GM23248 (cell line): ENCODE results near the gene FUT1. TPM values are rescaled to one million over a fixed set of nuclear protein-coding genes. Genes with fewer than 3 reads are reported as not detected.
"Not testable (repeated sequence)": the region's sequence is repeated elsewhere in the genome, so short reads cannot be mapped to it uniquely, and the experiment has no call there.

Source experiments
- DNase-seq: peaks from one replicate; pipeline ENCODE4 v3.0.0-alpha.2; 2015
- H2AFZ ChIP-seq: fragments of 200-600 bp; sonication (generic); 2 replicates; pipeline ENCODE4 v1.6.1; 2016; ENCODE audit warnings: antibody characterized with exemption
- H3F3A ChIP-seq: fragments of 200-600 bp; sonication (generic); 2 replicates; pipeline ENCODE4 v1.6.1; 2016; ENCODE audit warnings: mild to moderate bottlenecking, antibody characterized with exemption, mixed run types; ENCODE audit not compliant: insufficient read depth
- H3K27ac ChIP-seq: fragments of 200-600 bp; sonication (generic); 2 replicates; pipeline ENCODE4 v1.5.1; 2016; ENCODE audit warnings: mild to moderate bottlenecking
- H3K27me3 ChIP-seq: fragments of 200-600 bp; sonication (generic); replicated peaks from 2 replicates; pipeline ENCODE4 v1.6.1; 2016; ENCODE audit warnings: mild to moderate bottlenecking; ENCODE audit not compliant: insufficient read depth
- H3K36me3 ChIP-seq: fragments of 200-600 bp; sonication (generic); 2 replicates; pipeline ENCODE4 v1.6.1; 2016; ENCODE audit warnings: low read depth, mild to moderate bottlenecking
- H3K4me1 ChIP-seq: fragments of 200-600 bp; sonication (generic); 2 replicates; pipeline ENCODE4 v1.6.1; 2016; ENCODE audit warnings: mild to moderate bottlenecking; ENCODE audit not compliant: insufficient read depth
- H3K4me2 ChIP-seq: fragments of 200-600 bp; sonication (generic); one replicate; pipeline ENCODE4 v1.6.1; 2016; ENCODE audit warnings: mild to moderate bottlenecking; ENCODE audit not compliant: unreplicated experiment
- H3K4me3 ChIP-seq: fragments of 200-600 bp; sonication (generic); 2 replicates; pipeline ENCODE4 v1.5.1; 2016; ENCODE audit warnings: mild to moderate bottlenecking
- H3K79me2 ChIP-seq: fragments of 200-600 bp; sonication (generic); 2 replicates; pipeline ENCODE4 v1.6.1; 2016; ENCODE audit warnings: mild to moderate bottlenecking; ENCODE audit not compliant: insufficient read depth
- H3K9ac ChIP-seq: fragments of 200-600 bp; sonication (generic); 2 replicates; pipeline ENCODE4 v1.6.1; 2016; ENCODE audit warnings: mild to moderate bottlenecking
- H3K9me2 ChIP-seq: fragments of 200-600 bp; sonication (generic); 2 replicates; pipeline ENCODE4 v1.6.1; 2016; ENCODE audit warnings: mixed run types, mild to moderate bottlenecking, moderate library complexity; ENCODE audit not compliant: insufficient read depth
- H3K9me3 ChIP-seq: fragments of 200-600 bp; sonication (generic); one replicate; pipeline ENCODE4 v1.6.1; 2017; ENCODE audit warnings: low read depth
- H4K20me1 ChIP-seq: fragments of 200-600 bp; sonication (generic); 2 replicates; pipeline ENCODE4 v1.6.0; 2016; ENCODE audit not compliant: insufficient read depth
- EZH2 ChIP-seq: fragments of 200-600 bp; sonication (generic); IDR thresholded peaks from 2 replicates; pipeline ENCODE4 v1.6.1; 2018; ENCODE audit warnings: antibody characterized with exemption, mild to moderate bottlenecking; ENCODE audit not compliant: insufficient read depth, poor library complexity, severe bottlenecking
- EZH2phosphoT487 ChIP-seq: fragments of 200-600 bp; sonication (generic); IDR thresholded peaks from 2 replicates; pipeline ENCODE4 v1.6.1; 2018; ENCODE audit warnings: antibody characterized with exemption, moderate library complexity, mild to moderate bottlenecking, low read depth; ENCODE audit not compliant: insufficient read depth
- WGBS, 2 experiments: methylation state at CpG; one replicate each; pipeline ENCODE4 v1.1.6; 2015 to 2017; ENCODE audit warnings: low lambda C conversion rate in 2 of 2, low coverage in 1 of 2; ENCODE audit errors: missing lambda C conversion rate in 2 of 2; 5-methylcytosine and 5-hydroxymethylcytosine counted together
- in situ Hi-C: fragments of 300-500 bp; cut with MboI; formaldehyde crosslinking; loops from 2 replicates; pipeline ENCODE4 v1.15.0; 2020
- polyA plus RNA-seq: library from polyadenylated mRNA; unstranded; fragments of >200 nt; fragmentation: Nextera tagmentation; extraction: Ambion mirVana; gene quantifications from 2 replicates; pipeline ENCODE4 v1.2.1, GENCODE V29; 2016
- total RNA-seq: library from RNA; depleted of rRNA; stranded (reverse); fragments of >200 nt; shearing (Covaris generic); gene quantifications from 2 replicates; pipeline ENCODE4 v1.2.3, GENCODE V29; 2014

Gene FUT1
- total and polyA plus RNA-seq, 2 experiments from 2014 or later, result not detected

- Histone ChIP-seq H3K4me1 (peaks cover 16% of the 10 kb centered on the region), H3K27me3 (no peaks in the 10 kb centered on the region), H3K4me3 (peak overlapping the region; percentile 86), H3K9me3 (no peaks in the 10 kb centered on the region), H3K36me3 (no peaks in the 10 kb centered on the region), H3K4me2 (peak overlapping the region; percentile 74), H3K79me2 (no peaks in the 10 kb centered on the region), H2AFZ (peak overlapping the region; percentile 94), H4K20me1 (no peaks in the 10 kb centered on the region), H3K9me2 (no peaks in the 10 kb centered on the region), H3K9ac (peak overlapping the region; percentile 83), H3K27ac (peak overlapping the region; percentile 82), H3F3A (peaks cover 15% of the 10 kb centered on the region; the same call in 1 of the 2 replicates)
- DNase-seq, result peak; percentile 100
- 1 to 2% methylated on average over 41 to 42 of the region's 42 CpGs for WGBS, 2 experiments
- TF ChIP-seq EZH2, result no peak
- no peak for TF ChIP-seq EZH2phosphoT487
- in situ Hi-C loops, result no loop called here
Measured at GRCh38 chr19:48720613-48721296, 31.7 kb downstream of the FUT1 start.

- WGBS, 2 experiments, result 7 to 21% methylated on average over 10 to 12 of the region's 12 CpGs
- Histone ChIP-seq H3K4me2 (peak overlapping the region; percentile 74), H3K9me2 (no peaks in the 10 kb centered on the region), H3K4me3 (peak overlapping the region; percentile 86), H3K4me1 (peaks cover 16% of the 10 kb centered on the region), H3K27ac (no peak overlapping the region), H3K27me3 (no peaks in the 10 kb centered on the region), H2AFZ (peak overlapping the region; percentile 94), H3K9me3 (no peaks in the 10 kb centered on the region), H3K79me2 (0 out of 2 replicates have a peak, but pooled peaks cover 3% of the 10 kb centered on the region), H3F3A (peaks cover 10% of the 10 kb centered on the region; the same call in 1 of the 2 replicates), H4K20me1 (no peaks in the 10 kb centered on the region), H3K9ac (peak overlapping the region; percentile 83), H3K36me3 (no peaks in the 10 kb centered on the region)
- DNase-seq, result no peak
- in situ Hi-C loops, result no loop called here
- TF ChIP-seq EZH2 (no peak), EZH2phosphoT487 (no peak)
Measured at GRCh38 chr19:48720251-48720612, 32.2 kb downstream of the FUT1 start.

- peak within 1 kb of the TSS; percentile 94 for H2AFZ ChIP-seq
- 66 to 68% methylated on average over 19 to 33 of the region's 33 CpGs for whole genome bisulfite sequencing, 2 experiments
Measured at GRCh38 chr19:48719263-48720171, 32.9 kb downstream of the FUT1 start, which contains the start of gene MAMSTR. TSS of gene MAMSTR (minus strand) at chr19:48719725. CDS start at chr19:48719031, 694 bp downstream.

GRCh38 chr19:48718711-48719231, 33.7 kb downstream of the FUT1 start:
- H3K4me3 ChIP-seq, result no peak overlapping the region
- no peak overlapping the region for H3K4me2 ChIP-seq
- in situ Hi-C loops, result no loop called here
- 63 to 67% methylated on average over 15 of the region's 15 CpGs for WGBS, 2 experiments
- H3K27ac ChIP-seq, result no peak overlapping the region
- 0 out of 2 replicates have a peak, but pooled peaks cover 8% of the 10 kb centered on the region for H3K79me2 ChIP-seq
- peaks cover 7% of the 10 kb centered on the region; the same call in 1 of the 2 replicates for H3F3A ChIP-seq
- no peaks in the 10 kb centered on the region for H3K27me3 ChIP-seq
- no peak overlapping the region for H3K9ac ChIP-seq
- H3K9me3 ChIP-seq, result no peaks in the 10 kb centered on the region
- TF ChIP-seq EZH2 (no peak), EZH2phosphoT487 (no peak)
- no peaks in the 10 kb centered on the region for H4K20me1 ChIP-seq
- H3K9me2 ChIP-seq, result no peaks in the 10 kb centered on the region
- H3K4me1 ChIP-seq, result peaks cover 20% of the 10 kb centered on the region
- DNase-seq, result no peak
- H3K36me3 ChIP-seq, result no peaks in the 10 kb centered on the region
- H2AFZ ChIP-seq, result no peak overlapping the region

More at GRCh38 chr19:48719263-48720171, 32.9 kb downstream of the FUT1 start, which contains the start of gene MAMSTR:
- Histone ChIP-seq H3K4me2 (peak within 1 kb of the TSS; percentile 74), H3F3A (peaks cover 7% of the 10 kb centered on the region; the same call in 1 of the 2 replicates), H3K27ac (peak within 1 kb of the TSS; percentile 82; the same call in 1 of the 2 replicates), H4K20me1 (no peaks in the 10 kb centered on the region), H3K79me2 (0 out of 2 replicates have a peak, but pooled peaks cover 8% of the 10 kb centered on the region), H3K9ac (peak within 1 kb of the TSS; percentile 83), H3K9me3 (no peaks in the 10 kb centered on the region), H3K27me3 (no peaks in the 10 kb centered on the region), H3K4me1 (peaks cover 20% of the 10 kb centered on the region), H3K9me2 (no peaks in the 10 kb centered on the region), H3K36me3 (no peaks in the 10 kb centered on the region), H3K4me3 (peak within 1 kb of the TSS; percentile 86)
- in situ Hi-C loops, result no loop called here
- TF ChIP-seq EZH2 (no peak), EZH2phosphoT487 (no peak)
- no peak for DNase-seq

GRCh38 chr19:48718106-48718505, 34.3 kb downstream of the FUT1 start:
- in situ Hi-C loops, H3K4me3 ChIP-seq, H3K27me3 ChIP-seq, H3K27ac ChIP-seq, H3F3A ChIP-seq, H3K36me3 ChIP-seq, H3K4me2 ChIP-seq, H3K9ac ChIP-seq, H3K79me2 ChIP-seq, H2AFZ ChIP-seq, H3K9me3 ChIP-seq, H3K9me2 ChIP-seq, DNase-seq, H4K20me1 ChIP-seq: not testable (repeated sequence)
- H3K4me1 ChIP-seq, result peaks cover 23% of the 10 kb centered on the region
- 91 to 96% methylated on average over 13 of the region's 13 CpGs for WGBS, 2 experiments
